ENCODE measurements around the gene METTL18.

DNA sequence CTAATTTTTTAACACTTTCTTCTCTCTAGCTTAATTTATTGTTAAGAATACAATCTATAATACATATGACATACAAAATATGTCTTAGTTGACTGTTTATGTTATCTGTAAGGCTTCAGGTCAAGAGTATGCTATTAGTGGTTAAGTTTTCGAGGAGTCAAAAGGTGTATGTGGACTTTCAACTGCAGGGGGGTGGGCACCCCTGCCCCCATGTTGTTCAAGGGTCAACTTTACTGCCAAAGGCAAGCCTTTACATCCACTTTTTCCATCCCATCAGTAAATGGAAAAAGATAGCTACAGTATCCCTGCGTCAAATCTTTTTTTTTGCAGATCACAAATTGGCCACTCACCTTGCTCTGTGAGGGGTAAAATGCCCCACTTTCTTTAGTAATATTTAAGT is 6.3 kb downstream of the METTL18 start:
- TF ChIP-seq, protein P1, sequence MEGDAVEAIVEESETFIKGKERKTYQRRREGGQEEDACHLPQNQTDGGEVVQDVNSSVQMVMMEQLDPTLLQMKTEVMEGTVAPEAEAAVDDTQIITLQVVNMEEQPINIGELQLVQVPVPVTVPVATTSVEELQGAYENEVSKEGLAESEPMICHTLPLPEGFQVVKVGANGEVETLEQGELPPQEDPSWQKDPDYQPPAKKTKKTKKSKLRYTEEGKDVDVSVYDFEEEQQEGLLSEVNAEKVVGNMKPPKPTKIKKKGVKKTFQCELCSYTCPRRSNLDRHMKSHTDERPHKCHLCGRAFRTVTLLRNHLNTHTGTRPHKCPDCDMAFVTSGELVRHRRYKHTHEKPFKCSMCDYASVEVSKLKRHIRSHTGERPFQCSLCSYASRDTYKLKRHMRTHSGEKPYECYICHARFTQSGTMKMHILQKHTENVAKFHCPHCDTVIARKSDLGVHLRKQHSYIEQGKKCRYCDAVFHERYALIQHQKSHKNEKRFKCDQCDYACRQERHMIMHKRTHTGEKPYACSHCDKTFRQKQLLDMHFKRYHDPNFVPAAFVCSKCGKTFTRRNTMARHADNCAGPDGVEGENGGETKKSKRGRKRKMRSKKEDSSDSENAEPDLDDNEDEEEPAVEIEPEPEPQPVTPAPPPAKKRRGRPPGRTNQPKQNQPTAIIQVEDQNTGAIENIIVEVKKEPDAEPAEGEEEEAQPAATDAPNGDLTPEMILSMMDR (IDR thresholded peaks at IDR 0.05): no peak
- no peak for TF ChIP-seq POLR2A (IDR thresholded peaks at IDR 0.05)

All from stomach (tissue), 4 donors.